ENCODE results near the gene SECTM1. TPM values are rescaled to one million over a fixed set of nuclear protein-coding genes. Genes with fewer than 3 reads are reported as not detected.
A peak's percentile ranks its signal among the peaks of the same experiment; 100 is the strongest.

Gene SECTM1
- total RNA-seq, 1 donor from 2014 or later, result not detected

DNA sequence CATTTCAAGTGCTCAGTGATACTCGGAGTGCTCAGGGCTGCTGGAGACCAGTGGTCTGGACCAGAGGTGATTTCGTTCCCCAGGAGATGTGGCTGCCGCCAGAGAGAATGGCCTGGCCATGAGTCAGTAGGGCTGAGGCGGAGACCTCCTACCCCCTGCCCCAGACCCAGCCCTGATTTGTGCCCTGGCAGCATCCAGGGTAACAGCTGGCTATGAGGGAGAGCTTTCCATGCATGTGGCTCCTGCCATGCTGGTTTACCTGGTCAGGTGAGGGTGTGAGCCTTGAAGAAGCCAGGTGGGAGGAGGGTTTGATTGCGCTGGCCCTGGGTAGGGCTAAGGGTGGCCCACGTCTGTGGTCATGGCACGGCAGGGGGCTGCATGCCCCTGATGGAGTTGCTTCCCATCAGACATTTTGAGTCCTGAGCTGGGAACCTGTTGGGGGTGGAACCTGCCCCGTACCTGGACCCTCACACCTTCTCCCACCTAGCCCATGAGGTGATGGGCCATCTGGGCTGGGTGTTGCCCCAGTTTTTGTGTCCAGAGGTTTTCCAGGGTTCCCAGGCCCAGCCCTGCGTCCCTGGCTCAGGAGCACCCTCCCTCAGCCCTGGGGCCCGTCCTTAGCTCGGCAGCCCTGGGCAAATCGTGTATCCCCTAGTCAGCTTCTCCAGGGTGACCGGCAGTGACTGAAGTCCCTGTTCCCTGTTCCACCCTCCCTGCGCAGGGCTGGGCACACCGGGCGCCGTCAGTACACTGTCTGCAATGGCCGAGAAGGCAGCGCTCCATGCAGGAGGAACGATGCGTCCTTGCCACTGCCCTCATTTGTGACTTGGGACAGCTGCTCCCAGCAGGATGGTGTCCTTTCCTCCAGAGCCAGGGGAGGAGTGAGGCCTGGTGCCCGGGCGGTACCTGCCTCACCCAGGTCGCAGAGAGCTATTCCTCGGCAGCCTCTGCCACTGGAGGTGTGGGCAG lies 51.0 kb downstream of the SECTM1 start:
- no peak for DNase-seq (ENCODE audit: low read depth, low spot score)
- no peak overlapping the region for H3K27ac Mint-ChIP-seq (ENCODE audit: unreplicated experiment)
- no peaks in the 10 kb centered on the region for H3K36me3 Mint-ChIP-seq (ENCODE audit: low read depth)
- H3K4me1 Mint-ChIP-seq, result peaks cover 29% of the 10 kb centered on the region
- H3K4me3 Mint-ChIP-seq, result no peak overlapping the region
- no peaks in the 10 kb centered on the region for H3K27me3 Mint-ChIP-seq (ENCODE audit: low read depth)
- TF ChIP-seq, protein P1, sequence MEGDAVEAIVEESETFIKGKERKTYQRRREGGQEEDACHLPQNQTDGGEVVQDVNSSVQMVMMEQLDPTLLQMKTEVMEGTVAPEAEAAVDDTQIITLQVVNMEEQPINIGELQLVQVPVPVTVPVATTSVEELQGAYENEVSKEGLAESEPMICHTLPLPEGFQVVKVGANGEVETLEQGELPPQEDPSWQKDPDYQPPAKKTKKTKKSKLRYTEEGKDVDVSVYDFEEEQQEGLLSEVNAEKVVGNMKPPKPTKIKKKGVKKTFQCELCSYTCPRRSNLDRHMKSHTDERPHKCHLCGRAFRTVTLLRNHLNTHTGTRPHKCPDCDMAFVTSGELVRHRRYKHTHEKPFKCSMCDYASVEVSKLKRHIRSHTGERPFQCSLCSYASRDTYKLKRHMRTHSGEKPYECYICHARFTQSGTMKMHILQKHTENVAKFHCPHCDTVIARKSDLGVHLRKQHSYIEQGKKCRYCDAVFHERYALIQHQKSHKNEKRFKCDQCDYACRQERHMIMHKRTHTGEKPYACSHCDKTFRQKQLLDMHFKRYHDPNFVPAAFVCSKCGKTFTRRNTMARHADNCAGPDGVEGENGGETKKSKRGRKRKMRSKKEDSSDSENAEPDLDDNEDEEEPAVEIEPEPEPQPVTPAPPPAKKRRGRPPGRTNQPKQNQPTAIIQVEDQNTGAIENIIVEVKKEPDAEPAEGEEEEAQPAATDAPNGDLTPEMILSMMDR (conservative IDR thresholded peaks at IDR 0.05), result no peak
- H3K9me3 Mint-ChIP-seq, result no peaks in the 10 kb centered on the region

DNA sequence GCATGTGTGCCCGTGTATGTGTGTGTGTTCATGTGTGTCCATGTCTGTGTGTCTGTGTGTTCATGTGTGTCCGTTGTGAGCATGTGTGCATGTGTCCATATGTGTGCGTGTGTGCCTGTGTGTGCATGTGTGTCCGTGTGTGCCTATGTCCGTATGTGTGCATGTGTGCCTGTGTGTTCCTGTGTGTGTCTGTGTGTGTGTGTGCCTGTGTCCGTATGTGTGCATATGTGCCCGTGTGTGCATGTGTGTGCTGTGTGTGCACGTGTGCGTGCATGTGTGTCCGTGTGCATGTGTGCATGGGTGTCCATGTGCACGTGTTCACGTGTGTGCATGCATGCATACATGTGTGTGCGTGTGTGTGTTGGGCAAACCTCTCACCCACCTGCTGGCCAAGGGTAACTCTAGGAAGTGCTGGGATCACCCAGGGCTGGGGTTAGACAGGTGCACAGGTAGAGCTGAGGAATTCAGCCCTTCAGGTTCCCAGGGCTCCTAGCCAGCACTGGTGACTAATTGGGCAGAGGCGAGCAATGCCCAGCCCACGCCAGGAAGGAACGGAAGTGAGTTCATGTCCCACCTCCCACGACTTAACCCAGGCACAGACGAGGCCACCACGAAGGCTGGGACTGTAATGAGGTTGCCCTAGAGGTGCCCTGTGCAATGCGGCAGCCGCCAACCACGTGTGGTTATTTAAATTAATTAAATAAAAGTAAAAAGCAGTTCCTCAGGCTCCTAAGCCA lies 51.9 kb downstream of the SECTM1 start:
- Mint-ChIP-seq H3K4me3 (no peak overlapping the region), H3K27ac (ENCODE audit: unreplicated experiment) (peak overlapping the region; percentile 43), H3K27me3 (ENCODE audit: low read depth) (no peaks in the 10 kb centered on the region), H3K36me3 (ENCODE audit: low read depth) (no peaks in the 10 kb centered on the region), H3K9me3 (no peaks in the 10 kb centered on the region), H3K4me1 (peaks cover 31% of the 10 kb centered on the region)
- TF ChIP-seq, protein P1 (conservative IDR thresholded peaks at IDR 0.05), result no peak
- no peak for DNase-seq (ENCODE audit: low read depth, low spot score)

DNA sequence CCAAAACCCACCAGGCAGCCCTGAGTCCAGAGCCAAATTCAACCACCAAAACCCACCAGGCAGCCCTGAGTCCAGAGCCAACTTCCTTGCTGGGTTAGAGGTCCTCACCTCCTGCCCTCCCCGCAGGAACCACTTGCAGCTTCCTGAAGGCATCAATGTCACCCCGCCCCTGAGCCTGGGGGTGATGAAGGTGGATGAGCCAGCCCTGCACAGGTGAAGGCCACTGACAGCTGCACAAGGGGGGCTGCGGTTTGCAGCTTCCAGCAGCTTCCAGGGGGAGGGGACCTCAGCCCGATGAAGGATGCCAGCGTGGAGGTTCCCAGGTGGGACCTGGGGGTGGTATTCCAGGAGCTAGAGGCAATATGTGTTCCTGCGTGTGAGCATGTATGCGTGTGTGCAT lies 52.5 kb downstream of the SECTM1 start:
- DNase-seq (ENCODE audit: low read depth, low spot score), result no peak
- TF ChIP-seq, protein P1 (conservative IDR thresholded peaks at IDR 0.05), result no peak
- Mint-ChIP-seq H3K36me3 (ENCODE audit: low read depth) (no peaks in the 10 kb centered on the region), H3K27me3 (ENCODE audit: low read depth) (no peaks in the 10 kb centered on the region), H3K27ac (ENCODE audit: unreplicated experiment) (no peak overlapping the region), H3K4me1 (peaks cover 31% of the 10 kb centered on the region), H3K9me3 (no peaks in the 10 kb centered on the region), H3K4me3 (no peak overlapping the region)

DNA sequence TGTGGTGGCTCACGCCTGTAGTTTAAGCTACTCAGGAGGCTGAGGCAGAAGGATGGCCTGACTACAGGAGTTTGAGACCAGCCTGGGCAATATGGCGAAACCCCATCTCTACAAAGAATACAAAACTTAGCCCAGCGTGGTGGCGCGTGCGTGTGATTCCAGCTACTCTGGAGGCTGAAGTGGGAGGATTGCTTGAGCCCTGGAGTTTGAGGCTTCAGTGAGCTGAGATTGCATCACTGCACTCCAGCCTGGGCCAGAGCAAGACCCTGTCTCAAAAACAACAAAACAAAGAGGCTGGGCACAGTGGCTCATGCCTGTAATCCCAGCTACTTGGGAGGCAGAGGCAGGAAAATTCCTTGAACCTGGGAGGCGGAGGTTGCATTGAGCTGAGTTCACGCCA lies 53.0 kb downstream of the SECTM1 start:
- Mint-ChIP-seq H3K4me3 (no peak overlapping the region), H3K27me3 (ENCODE audit: low read depth) (no peaks in the 10 kb centered on the region), H3K9me3 (no peaks in the 10 kb centered on the region), H3K36me3 (ENCODE audit: low read depth) (no peaks in the 10 kb centered on the region), H3K27ac (ENCODE audit: unreplicated experiment) (no peak overlapping the region), H3K4me1 (peaks cover 26% of the 10 kb centered on the region)
- TF ChIP-seq, protein P1 (conservative IDR thresholded peaks at IDR 0.05), result no peak
- no peak for DNase-seq (ENCODE audit: low read depth, low spot score)

DNA sequence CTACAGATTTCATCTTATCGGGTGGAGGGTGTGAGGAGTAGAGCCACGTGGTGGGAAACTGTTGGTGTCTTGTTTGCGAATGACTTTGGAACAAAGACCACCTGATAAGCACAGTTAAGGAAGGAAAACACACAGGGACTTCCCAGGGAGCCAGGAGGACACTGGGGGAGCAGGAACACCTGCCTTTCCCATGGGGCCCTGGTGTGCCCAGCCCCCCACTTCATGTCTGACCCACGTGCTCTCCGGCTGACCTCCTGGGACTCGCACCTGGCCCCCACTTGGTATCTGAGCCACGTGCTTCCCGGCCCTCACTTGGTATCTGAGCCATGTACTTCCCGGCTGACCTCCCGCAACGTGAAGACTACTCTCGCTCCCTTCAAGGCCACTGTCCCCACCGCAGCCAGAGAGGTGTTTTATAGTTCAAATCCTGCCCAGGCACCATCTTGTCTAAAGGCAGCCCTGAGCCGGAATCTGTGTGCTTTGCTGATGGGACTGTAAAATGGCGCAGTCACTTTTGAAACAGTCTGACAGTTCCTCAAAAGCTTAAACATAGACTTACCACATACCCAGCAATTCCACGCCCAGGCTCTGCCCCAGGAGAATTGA lies 54.7 kb downstream of the SECTM1 start:
- TF ChIP-seq, protein P1 (conservative IDR thresholded peaks at IDR 0.05), result no peak
- H3K27me3 Mint-ChIP-seq (ENCODE audit: low read depth), result no peaks in the 10 kb centered on the region
- H3K4me1 Mint-ChIP-seq, result peaks cover 15% of the 10 kb centered on the region
- no peaks in the 10 kb centered on the region for H3K36me3 Mint-ChIP-seq (ENCODE audit: low read depth)
- no peaks in the 10 kb centered on the region for H3K9me3 Mint-ChIP-seq
- no peak for DNase-seq (ENCODE audit: low read depth, low spot score)
- H3K4me3 Mint-ChIP-seq, result peak overlapping the region; percentile 38
- no peak overlapping the region for H3K27ac Mint-ChIP-seq (ENCODE audit: unreplicated experiment)
